IMR-90 (cell line): ENCODE results near the gene ROCK2. TPM values are rescaled to one million over a fixed set of nuclear protein-coding genes. Genes with fewer than 3 reads are reported as not detected.

ENCODE experiments used
- ATAC-seq: fragments of 200-7000 bp; cut with Tn5 transposase; 2 replicates; pipeline ENCODE4 v1.9.1; 2020; ENCODE audit warnings: low read depth, mild to moderate bottlenecking, moderate library complexity
- BruUV-seq: library from RNA; stranded (reverse); fragments of 400-500 nt; replicated peaks from 2 replicates; lab custom pipeline; 2021; lab: Mats Ljungman, UMichigan
- CTCF ChIA-PET: fragments of 300-600 bp; formaldehyde crosslinking; extraction: SDS; loops from one replicate; lab custom pipeline; 2021; ENCODE audit warnings: antibody characterized with exemption; lab: Yijun Ruan, JAX
- POLR2A ChIA-PET: fragments of 300-600 bp; sonication (Branson Sonifier 250); formaldehyde crosslinking; loops from one replicate; lab custom pipeline; 2022; ENCODE audit warnings: antibody characterized with exemption; ENCODE audit not compliant: unreplicated experiment; lab: Charles Lee
- DNase-seq: peaks from one replicate; pipeline ENCODE4 v3.0.0; 2013
- H2AFZ ChIP-seq: replicated peaks from 2 replicates; pipeline ENCODE3; 2013; ENCODE audit warnings: low read length, mild to moderate bottlenecking; ENCODE audit not compliant: poor library complexity
- H2AK5ac ChIP-seq: 2 replicates; pipeline ENCODE4 v1.6.1; 2013; ENCODE audit warnings: low read depth, low read length, inconsistent platforms
- H2AK9ac ChIP-seq: replicated peaks from 2 replicates; pipeline ENCODE3; 2013; ENCODE audit warnings: mild to moderate bottlenecking, low read depth, low read length, moderate library complexity; ENCODE audit not compliant: poor library complexity
- H2BK120ac ChIP-seq: 2 replicates; pipeline ENCODE4 v1.6.1; 2013; ENCODE audit warnings: low read depth, low read length, inconsistent platforms
- H2BK15ac ChIP-seq: 3 replicates; pipeline ENCODE4 v1.6.1; 2013; ENCODE audit warnings: low read depth, low read length, inconsistent platforms
- H2BK20ac ChIP-seq: 2 replicates; pipeline ENCODE4 v1.6.1; 2013; ENCODE audit warnings: low read depth, mild to moderate bottlenecking, inconsistent platforms, low read length, moderate library complexity
- H2BK5ac ChIP-seq: 2 replicates; pipeline ENCODE4 v1.6.1; 2013; ENCODE audit warnings: mild to moderate bottlenecking, low read depth, low read length, inconsistent platforms; ENCODE audit not compliant: poor library complexity, severe bottlenecking
- H3K14ac ChIP-seq: replicated peaks from 2 replicates; pipeline ENCODE4 v1.6.1; 2013; ENCODE audit warnings: low read depth, low read length, inconsistent platforms
- H3K18ac ChIP-seq: 2 replicates; pipeline ENCODE4 v1.6.1; 2013; ENCODE audit warnings: low read depth, low read length, control low read depth
- H3K23ac ChIP-seq: 2 replicates; pipeline ENCODE4 v1.6.1; 2013; ENCODE audit warnings: low read depth, low read length, inconsistent platforms
- H3K27ac ChIP-seq: 2 replicates; pipeline ENCODE4 v1.5.1; 2013; ENCODE audit warnings: mild to moderate bottlenecking, control low read depth, low read length; ENCODE audit not compliant: insufficient read depth
- H3K27me3 ChIP-seq: 2 replicates; pipeline ENCODE4 v1.6.1; 2013; ENCODE audit warnings: low read length; ENCODE audit not compliant: control insufficient read depth, insufficient read depth
- H3K36me3 ChIP-seq: 2 replicates; pipeline ENCODE4 v1.6.1; 2013; ENCODE audit warnings: low read length, mixed read lengths; ENCODE audit not compliant: control insufficient read depth, insufficient read depth
- H3K4ac ChIP-seq: 2 replicates; pipeline ENCODE4 v1.6.1; 2013; ENCODE audit warnings: low read depth, low read length, inconsistent platforms
- H3K4me1 ChIP-seq: 2 replicates; pipeline ENCODE4 v1.6.1; 2013; ENCODE audit warnings: low read length, mixed read lengths; ENCODE audit not compliant: control insufficient read depth, insufficient read depth
- H3K4me2 ChIP-seq: 2 replicates; pipeline ENCODE4 v1.6.1; 2013; ENCODE audit warnings: low read depth, mild to moderate bottlenecking, control low read depth, low read length, moderate library complexity
- H3K4me3 ChIP-seq: 2 replicates; pipeline ENCODE4 v1.5.1; 2013; ENCODE audit warnings: low read depth, mild to moderate bottlenecking, control low read depth, low read length, moderate library complexity; ENCODE audit not compliant: insufficient read depth
- H3K56ac ChIP-seq: 2 replicates; pipeline ENCODE4 v1.6.1; 2013; ENCODE audit warnings: low read length, inconsistent platforms; ENCODE audit not compliant: insufficient read depth; ENCODE audit errors: extremely low read depth
- H3K79me1 ChIP-seq, 2 experiments: 2 replicates each; pipeline ENCODE4 v1.6.1; 2013; ENCODE audit warnings: low read length in 2 of 2, inconsistent platforms in 1 of 2, low read depth in 1 of 2
- H3K9ac ChIP-seq: 2 replicates; pipeline ENCODE4 v1.6.1; 2013; ENCODE audit warnings: low read depth, low read length, control low read depth
- H3K9me1 ChIP-seq: 2 replicates; pipeline ENCODE4 v1.6.1; 2013; ENCODE audit warnings: low read length, inconsistent platforms; ENCODE audit not compliant: insufficient read depth
- H3K9me3 ChIP-seq: 2 replicates; pipeline ENCODE4 v1.6.1; 2013; ENCODE audit warnings: low read length; ENCODE audit not compliant: control insufficient read depth, insufficient read depth
- H4K20me1 ChIP-seq: 2 replicates; pipeline ENCODE4 v1.6.1; 2013; ENCODE audit warnings: low read length, inconsistent platforms; ENCODE audit not compliant: insufficient read depth
- H4K5ac ChIP-seq: 2 replicates; pipeline ENCODE4 v1.6.1; 2013; ENCODE audit warnings: mild to moderate bottlenecking, low read depth, low read length, control low read depth
- H4K8ac ChIP-seq, 2 experiments: 2 replicates each; pipeline ENCODE4 v1.6.1; 2013; ENCODE audit warnings: low read depth in 2 of 2, low read length in 2 of 2, control low read depth in 1 of 2, inconsistent platforms in 1 of 2
- H4K91ac ChIP-seq: 2 replicates; pipeline ENCODE4 v1.6.1; 2013; ENCODE audit warnings: low read depth, low read length, inconsistent platforms; ENCODE audit not compliant: insufficient read depth
- BHLHE40 ChIP-seq: fragments of 150-350 bp; IDR thresholded peaks from 2 replicates; pipeline ENCODE4 v1.6.1; 2016; ENCODE audit warnings: mild to moderate bottlenecking, low read depth, low read length
- CHD1 ChIP-seq: IDR thresholded peaks from 2 replicates; pipeline ENCODE4 v1.6.1; 2012; ENCODE audit warnings: low read depth, low read length, improper control_type of control experiment
- CTCF ChIP-seq: conservative IDR thresholded peaks from 2 replicates; pipeline ENCODE4 v1.5.1; 2012; ENCODE audit warnings: mild to moderate bottlenecking, low read depth, low read length, improper control_type of control experiment
- FOS ChIP-seq: fragments of 150-350 bp; IDR thresholded peaks from 2 replicates; pipeline ENCODE4 v1.6.1; 2016; ENCODE audit warnings: low read depth, low read length
- MAZ ChIP-seq: IDR thresholded peaks from 2 replicates; pipeline ENCODE4 v1.6.1; 2012; ENCODE audit warnings: low read depth, mild to moderate bottlenecking, low read length, improper control_type of control experiment, moderate library complexity, borderline replicate concordance
- MXI1 ChIP-seq: IDR thresholded peaks from 2 replicates; pipeline ENCODE4 v1.6.1; 2012; ENCODE audit warnings: low read depth, mild to moderate bottlenecking, low read length, moderate library complexity, borderline replicate concordance
- POLR2A ChIP-seq: IDR thresholded peaks from 2 replicates; pipeline ENCODE4 v1.6.1; 2012; ENCODE audit warnings: mild to moderate bottlenecking, low read depth, low read length
- RFX5 ChIP-seq: IDR thresholded peaks from 2 replicates; pipeline ENCODE4 v1.8.0; 2012; ENCODE audit warnings: low read depth, mild to moderate bottlenecking, low read length, moderate library complexity
- SMC3 ChIP-seq: fragments of 150-350 bp; IDR thresholded peaks from 2 replicates; pipeline ENCODE4 v1.6.1; 2016; ENCODE audit warnings: low read depth, mild to moderate bottlenecking, antibody characterized with exemption, low read length, moderate library complexity
- USF2 ChIP-seq: fragments of 150-350 bp; IDR thresholded peaks from 2 replicates; pipeline ENCODE4 v1.6.1; 2017; ENCODE audit warnings: mild to moderate bottlenecking, antibody characterized with exemption, low read length, low read depth
- WGBS, 2 experiments: methylation state at CpG; one replicate each; pipeline versions ENCODE4 v1.1.5 to v1.1.7; 2013; ENCODE audit warnings: missing lambda C conversion rate in 2 of 2; ENCODE audit not compliant: insufficient read length in 1 of 2; ENCODE audit errors: extremely low coverage in 2 of 2; 5-methylcytosine and 5-hydroxymethylcytosine counted together
- dilution Hi-C: fragments of 300-500 bp; cut with HindIII; formaldehyde crosslinking; loops from one replicate; pipeline ENCODE4 v1.14.3; 2018; ENCODE audit warnings: low sequenced_read_pairs; ENCODE audit not compliant: unreplicated experiment
- in situ Hi-C: fragments of 300-500 bp; cut with MboI; formaldehyde crosslinking; loops from 3 replicates; pipeline ENCODE4 v1.14.3; 2019; ENCODE audit warnings: low sequenced_read_pairs, inconsistent platforms, mixed read lengths
- intact Hi-C: fragments of 100-400 bp; cut with micrococcal nuclease; formaldehyde crosslinking; loops from 2 replicates; pipeline ENCODE4 v1.10.0; 2022
- polyA plus RNA-seq, 3 experiments: library from polyadenylated mRNA; depleted of rRNA; stranded (reverse); fragments of >200 nt; gene quantifications; 2 replicates each; pipeline ENCODE4 v1.2.3, GENCODE V29; 2012; ENCODE audit warnings: low replicate concordance in 1 of 3
- total RNA-seq: library from RNA; depleted of rRNA; stranded (reverse); fragments of >200 nt; gene quantifications from 2 replicates; pipeline ENCODE4 v1.2.3, GENCODE V29; 2012

The ROCK2 gene
- total and polyA plus RNA-seq, 2 of the 4 experiments (the other 2 are of a cell fraction) = 9.0 to 28.3 TPM

- Histone ChIP-seq H2BK20ac (no peak overlapping the region), H3K27ac (no peak overlapping the region), H4K8ac (no peak overlapping the region), H2BK120ac (no peak overlapping the region), H3K36me3 (no peaks in the 10 kb centered on the region), H3K9me3 (peaks cover 9% of the 10 kb centered on the region), H3K23ac (no peak overlapping the region), H2AFZ (no peak overlapping the region), H3K4me3 (no peak overlapping the region), H2AK5ac (no peak overlapping the region), H3K4me2 (no peak overlapping the region), H3K14ac (no peak overlapping the region), H3K27me3 (peaks cover 16% of the 10 kb centered on the region), H2AK9ac (no peak overlapping the region), H3K4ac (no peak overlapping the region), H3K79me1 (no peaks in the 10 kb centered on the region), H4K91ac (no peak overlapping the region), H3K56ac (no peak overlapping the region), H4K20me1 (no peaks in the 10 kb centered on the region), H3K9ac (no peak overlapping the region), H4K5ac (no peak overlapping the region), H2BK15ac (no peak overlapping the region), H3K9me1 (no peaks in the 10 kb centered on the region; the same call in 1 of the 2 replicates), H2BK5ac (no peak overlapping the region), H3K4me1 (no peaks in the 10 kb centered on the region; the same call in 1 of the 2 replicates), H3K18ac (no peak overlapping the region)
- ChIA-PET CTCF (interaction anchor here (0.7 to 1.8 kb wide), 2 partner anchors 11 to 629 kb away, joined by 3 to 8 read pairs; a partner anchor contains a TSS), POLR2A (no interaction called here)
- intact Hi-C loops (no loop called here), in situ Hi-C loops (loop anchor here (25.0 kb wide), 1 partner anchor 618 kb away; no protein-coding TSS in a partner anchor), dilution Hi-C loops (no loop called here)
- TF ChIP-seq MAZ (no peak), RFX5 (no peak), USF2 (no peak), SMC3 (no peak), MXI1 (no peak), CTCF (no peak), POLR2A (no peak), FOS (no peak), BHLHE40 (no peak), CHD1 (no peak)
- DNase-seq = no peak
- 77% methylated on average over 2 of the region's 6 CpGs; no CpG with 5 or more reads in 1 of the 2 experiments for WGBS, 2 experiments
- no peak for ATAC-seq
- no TSS peak for BruUV-seq
Measured at GRCh38 chr2:11144738-11145079, 199.7 kb downstream of the ROCK2 start.
